HL-60/S4 treated with phorbol 12-myristate 13-acetate at 8.2 ng/mL for 4 days and 3 days (cell line): ENCODE data around the gene LRP3.

Experiments
- in situ Hi-C: fragments of 300-500 bp; cut with MboI; formaldehyde crosslinking; loops from 2 replicates; pipeline ENCODE4 v1.15.0; 2022; ENCODE audit warnings: low sequenced_read_pairs

The LRP3 gene

DNA sequence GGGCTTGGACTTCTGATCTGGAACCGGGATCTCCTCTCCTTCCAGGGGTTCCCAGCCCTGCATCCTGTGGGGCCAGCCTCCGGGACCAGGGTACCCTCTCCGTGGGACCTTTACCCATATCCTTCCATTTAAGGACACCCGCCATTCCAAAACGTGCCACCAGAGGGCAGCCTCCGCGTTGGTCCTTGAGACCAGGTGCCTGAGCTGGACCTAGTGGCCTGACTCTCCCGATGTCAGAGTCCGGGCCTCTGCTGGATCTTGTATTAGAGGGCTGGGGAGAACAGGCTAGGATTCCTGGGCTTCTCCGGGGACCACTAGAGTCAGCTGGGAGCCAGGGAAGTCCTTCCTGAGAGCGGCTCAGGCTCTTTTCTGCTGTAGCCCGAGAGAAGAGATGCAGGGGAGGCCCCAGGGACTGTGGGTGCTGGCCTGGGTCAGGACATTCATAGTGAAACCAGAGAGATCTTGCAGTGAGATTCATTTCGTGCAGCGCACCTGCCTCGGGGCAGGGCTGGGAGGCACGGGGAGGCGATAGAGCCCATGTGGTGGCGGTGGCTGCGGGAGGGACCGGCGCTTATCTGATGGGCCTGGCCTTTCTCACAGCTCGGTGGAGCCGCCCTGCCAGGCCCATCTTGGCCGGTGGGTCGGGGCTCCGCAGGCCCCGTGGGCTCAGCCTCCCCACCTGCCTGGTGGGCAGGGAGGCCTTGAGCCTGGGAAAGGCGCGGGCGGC, 41.3 kb downstream of the LRP3 start:
- in situ Hi-C loops = loop anchor here (10.0 kb wide), 1 partner anchor 169 kb away; no protein-coding TSS in a partner anchor

DNA sequence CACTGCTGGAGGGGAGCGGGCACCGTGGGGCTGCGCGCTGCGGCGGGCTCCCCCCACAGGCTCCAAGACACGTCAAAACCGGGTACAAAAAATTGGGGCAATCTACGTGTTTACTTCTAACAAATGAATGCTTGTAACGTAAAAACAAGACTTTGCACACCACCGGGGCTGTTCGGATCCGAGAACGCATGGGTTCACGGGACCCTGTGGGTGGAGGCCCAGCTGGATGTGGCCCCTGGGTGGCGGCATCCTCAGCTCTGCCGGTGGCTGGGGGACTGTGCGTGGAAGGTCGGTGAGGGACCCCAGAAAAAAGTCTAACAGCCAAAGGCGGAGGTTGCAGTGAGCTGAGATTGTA, 41.8 kb downstream of the LRP3 start:
- in situ Hi-C loops = loop anchor here (10.0 kb wide), 1 partner anchor 169 kb away; no protein-coding TSS in a partner anchor

DNA sequence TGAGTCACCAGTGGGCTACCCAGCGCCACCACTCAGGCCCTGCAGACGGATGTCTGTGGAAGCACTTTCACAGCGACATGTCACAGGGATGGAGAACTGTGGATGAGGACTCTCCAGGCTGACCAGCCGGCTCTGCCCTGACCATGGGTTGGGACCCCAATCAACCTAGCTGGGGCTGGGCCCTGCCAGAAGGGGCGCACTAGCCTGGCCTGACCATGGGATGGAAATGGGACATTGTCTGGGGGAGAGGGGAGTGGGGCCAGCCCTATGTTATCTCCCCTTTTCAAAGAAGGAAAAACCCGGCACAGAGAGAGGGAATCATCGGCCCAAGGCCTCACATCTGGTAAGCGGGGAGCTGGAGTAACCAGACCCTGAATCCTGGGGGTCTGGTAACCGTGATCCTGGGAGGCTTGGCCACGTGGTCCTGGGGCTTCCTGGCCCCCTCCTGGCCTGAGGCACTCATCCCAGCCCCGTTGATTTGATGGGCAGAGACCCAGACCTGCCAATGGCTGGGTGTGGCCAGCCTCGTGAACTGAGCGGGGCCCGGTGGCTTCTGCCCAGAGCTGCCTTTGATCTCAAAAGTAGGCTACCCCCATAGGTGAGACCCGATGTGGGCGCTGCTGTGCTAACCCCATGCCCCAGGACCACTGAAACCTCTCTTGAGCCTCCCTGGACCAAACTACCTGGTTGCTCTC, 42.7 kb downstream of the LRP3 start:
- in situ Hi-C loops = loop anchor here (10.0 kb wide), 1 partner anchor 168 kb away; no protein-coding TSS in a partner anchor

DNA sequence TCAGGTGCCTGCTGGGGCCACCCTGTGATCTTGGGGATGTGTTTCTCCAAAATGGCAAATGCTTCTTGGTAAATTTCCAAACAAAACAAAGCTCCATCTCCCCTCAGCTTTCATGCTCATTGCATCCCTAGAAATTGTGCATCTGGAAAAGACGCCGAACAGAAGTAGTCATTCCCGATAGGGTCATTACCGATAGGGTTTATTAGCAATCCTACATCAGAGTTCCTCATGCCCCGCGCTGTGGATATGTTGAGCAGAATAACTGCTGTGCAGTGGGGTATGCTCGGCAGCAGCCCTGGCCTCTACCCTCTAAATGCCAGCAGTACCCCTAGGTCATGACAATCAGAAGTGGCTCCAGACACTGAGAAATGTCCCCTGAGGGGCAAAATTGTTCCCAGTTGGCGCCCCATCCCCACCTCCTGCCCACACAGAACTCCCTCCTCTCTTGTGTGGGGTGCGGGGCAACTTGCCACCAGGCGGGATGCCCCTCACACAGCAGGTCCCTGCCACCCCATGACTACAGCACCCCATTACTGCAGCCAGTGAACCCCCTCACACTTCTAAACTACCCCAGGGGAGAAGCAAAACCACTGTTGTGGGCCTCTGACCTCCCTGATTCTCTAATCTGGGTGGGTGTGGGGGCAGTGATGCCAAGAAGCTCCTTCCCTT, 44.5 kb downstream of the LRP3 start:
- in situ Hi-C loops = loop anchor here (10.0 kb wide), 1 partner anchor 166 kb away; no protein-coding TSS in a partner anchor

DNA sequence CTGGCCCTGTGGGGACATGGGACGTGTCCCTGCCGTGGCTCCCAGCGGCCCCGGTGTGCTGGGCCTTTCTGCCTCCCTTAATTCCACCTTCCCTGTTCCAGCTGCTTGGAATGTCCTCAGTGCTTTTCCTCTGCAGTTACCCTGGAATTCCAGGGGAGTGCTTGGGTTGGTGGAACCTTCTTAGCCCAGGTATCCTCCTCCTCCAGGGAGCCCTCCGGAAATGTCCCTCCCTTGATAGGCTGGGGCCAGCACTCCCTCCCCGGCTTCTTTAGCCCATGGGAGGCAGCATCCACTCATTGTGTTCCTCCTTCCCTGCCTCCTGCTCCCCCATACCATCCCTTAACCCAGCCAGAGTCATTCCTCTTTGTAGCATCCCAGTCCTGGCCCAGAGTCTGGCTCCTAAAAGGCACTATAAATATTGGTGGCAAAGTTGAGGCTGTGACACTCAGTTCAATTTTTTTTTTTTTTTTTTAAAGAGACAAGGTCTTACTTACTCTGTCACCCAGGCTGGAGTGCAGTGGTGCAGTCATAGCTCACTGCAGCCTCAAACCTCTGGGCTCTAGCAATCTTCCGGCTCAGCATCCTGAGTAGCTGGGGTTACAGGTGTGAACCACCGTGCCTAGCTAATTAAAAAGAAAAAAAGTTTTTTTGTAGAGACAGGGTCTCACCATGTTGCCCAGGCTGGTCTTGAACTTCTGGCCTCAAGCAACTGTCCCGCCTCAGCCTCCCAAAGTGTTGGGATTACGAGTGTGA, 45.3 kb downstream of the LRP3 start:
- in situ Hi-C loops = loop anchor here (10.0 kb wide), 1 partner anchor 165 kb away; no protein-coding TSS in a partner anchor

DNA sequence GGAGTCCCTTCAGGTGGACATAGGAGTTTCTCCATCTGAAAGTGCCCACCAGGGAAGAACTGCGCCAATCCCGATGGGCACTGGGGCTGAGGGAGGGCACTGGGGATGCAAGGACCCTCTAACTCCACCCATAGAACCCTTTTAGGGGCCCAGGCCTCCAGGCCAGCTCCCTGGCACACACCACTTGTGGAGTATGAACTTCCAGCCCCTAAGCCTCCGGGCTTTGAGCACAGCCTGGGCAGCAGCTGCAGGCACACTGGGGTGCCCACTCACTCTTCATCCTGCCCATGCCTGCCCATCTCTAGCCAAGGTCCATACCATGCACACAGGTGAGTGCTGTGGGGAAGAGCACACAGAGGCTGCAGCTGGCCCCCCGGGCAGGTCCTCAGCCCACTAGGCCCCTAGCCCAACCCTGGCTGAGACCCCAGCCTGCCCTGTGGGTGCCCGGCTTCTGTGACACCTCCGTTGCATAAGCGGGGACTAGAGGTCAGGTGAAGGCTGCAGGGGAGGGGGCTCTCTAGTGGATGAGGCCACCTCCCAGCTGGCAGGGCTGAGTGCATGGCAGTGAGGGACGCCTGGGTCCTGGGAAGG, 46.1 kb downstream of the LRP3 start:
- in situ Hi-C loops = loop anchor here (10.0 kb wide), 1 partner anchor 535 kb away; no protein-coding TSS in a partner anchor

DNA sequence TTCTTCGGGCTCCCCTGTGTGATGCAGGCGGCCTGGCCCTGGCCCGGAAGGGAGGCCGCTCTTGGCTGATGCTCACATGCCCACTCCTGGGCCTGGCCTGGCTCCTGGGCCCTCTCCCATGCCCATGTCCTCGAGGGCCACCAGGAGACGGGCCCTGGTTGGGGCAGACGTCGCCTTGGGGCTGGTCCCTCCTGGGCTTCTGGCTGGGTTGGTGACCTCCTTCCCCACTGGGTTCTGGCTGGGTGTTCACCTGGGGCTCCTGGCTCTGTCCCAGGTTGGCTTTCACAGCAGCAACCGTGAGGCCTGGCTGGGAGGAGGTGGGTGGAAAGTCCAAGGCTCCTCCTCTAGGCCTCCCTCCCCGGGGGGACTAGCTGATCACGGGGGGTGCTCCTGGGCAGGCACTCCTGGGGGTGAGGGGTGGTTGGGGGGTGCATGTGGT, 47.0 kb downstream of the LRP3 start:
- in situ Hi-C loops = loop anchor here (10.0 kb wide), 1 partner anchor 534 kb away; no protein-coding TSS in a partner anchor

DNA sequence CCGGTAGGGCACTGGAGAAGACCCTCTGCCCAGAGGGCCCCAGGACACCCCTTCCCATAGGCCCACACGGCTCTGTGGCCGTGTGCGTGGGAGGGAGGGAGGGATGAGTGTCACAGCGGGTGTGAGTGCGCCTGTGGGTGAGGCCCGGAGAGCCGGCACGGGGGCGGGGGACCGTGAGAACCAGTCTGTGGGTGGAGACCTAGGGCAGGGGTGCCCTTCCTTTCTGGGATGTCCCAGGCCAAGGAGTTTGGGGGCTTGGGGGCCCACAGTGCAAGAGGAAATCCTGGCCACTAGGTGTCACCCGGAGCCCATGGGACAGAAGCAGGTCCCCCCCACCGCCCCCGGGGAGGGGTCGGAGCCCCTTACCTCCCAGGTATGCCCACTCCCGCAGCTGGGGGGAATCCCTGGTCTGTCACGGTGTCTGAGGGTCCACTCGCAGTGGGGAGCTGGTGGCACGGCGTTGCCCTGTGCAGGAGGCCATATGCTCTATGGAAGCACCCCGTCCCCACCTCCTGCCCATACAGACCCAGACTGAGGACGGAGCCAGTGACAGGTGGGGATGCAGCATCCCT, 47.5 kb downstream of the LRP3 start:
- in situ Hi-C loops = loop anchor here (10.0 kb wide), 1 partner anchor 533 kb away; no protein-coding TSS in a partner anchor

DNA sequence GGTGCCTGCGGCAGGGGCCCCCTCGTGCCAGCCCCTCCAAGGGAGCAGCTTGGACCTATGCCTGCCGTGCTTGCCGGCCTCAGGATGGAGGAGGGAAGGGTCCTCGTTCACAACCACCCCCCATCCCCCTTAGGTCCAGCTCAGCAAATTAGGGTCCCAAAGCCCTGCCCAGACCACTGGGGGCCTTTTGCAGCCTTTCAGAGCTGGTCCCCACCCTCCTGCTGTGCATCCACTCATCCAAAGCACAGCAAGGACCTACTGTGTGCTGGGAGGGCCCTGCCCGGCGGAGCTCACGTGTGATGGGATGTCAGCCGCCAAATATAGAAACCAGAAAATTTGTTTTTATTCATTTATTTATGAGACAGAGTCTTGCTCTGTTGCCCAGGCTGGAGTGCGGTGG, 48.0 kb downstream of the LRP3 start:
- in situ Hi-C loops = loop anchor here (10.0 kb wide), 1 partner anchor 533 kb away; no protein-coding TSS in a partner anchor

DNA sequence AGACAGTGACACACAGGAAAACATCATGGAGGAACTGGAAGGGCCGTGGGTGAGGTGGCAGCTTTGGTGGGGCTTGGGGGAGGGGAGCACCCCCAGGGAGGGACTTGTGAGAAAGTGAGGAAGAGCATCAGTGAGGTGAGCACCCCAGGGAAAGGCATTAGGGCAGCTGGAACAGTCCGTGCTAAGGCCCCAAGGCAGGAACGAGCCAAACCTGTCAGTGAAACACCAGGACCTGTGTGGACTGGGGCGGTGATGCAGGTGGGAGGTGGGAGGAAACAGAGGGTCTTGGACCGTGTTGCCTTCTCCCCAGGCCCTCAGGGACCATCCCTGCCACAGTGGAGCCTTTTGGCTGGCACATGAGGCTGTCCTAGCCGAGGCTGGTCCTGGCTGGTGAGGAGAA, 48.8 kb downstream of the LRP3 start:
- in situ Hi-C loops = loop anchor here (10.0 kb wide), 1 partner anchor 532 kb away; no protein-coding TSS in a partner anchor

DNA sequence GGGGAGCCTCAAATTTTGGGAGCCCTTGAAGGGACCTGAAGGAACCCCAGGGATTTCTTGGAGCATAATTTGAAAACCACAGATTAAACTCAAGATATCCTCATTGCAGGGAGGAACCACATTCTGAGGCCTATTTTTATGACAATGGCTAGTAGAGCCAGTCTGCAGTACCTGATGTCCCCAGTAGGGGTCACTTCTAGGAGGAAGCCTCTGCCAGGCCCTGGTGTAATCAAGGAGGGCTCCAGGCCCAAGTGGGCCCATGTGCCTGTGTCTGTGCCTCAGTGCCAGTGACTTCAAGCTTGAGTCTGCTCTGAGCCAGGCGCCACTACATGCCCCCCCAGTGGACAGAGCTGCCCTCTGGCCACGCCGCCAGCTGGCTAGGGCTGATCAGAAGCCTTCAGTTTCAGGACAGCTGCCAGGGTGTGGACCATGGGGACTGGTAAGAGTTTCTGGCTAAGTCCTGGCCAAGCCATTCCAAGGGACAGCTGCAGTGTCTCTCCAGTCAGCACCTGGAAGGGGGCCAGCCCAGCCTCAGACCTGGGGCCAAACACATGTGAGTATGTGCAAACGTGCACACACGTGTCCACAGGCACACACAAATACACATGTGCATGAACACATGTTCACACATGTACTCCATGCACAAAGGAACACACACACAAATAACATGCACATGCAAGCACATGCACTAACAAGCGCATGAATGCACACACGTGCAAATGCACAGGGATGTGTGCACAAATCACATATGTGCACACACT, 52.0 kb downstream of the LRP3 start:
- in situ Hi-C loops = loop anchor here (10.0 kb wide), 1 partner anchor 529 kb away; no protein-coding TSS in a partner anchor

DNA sequence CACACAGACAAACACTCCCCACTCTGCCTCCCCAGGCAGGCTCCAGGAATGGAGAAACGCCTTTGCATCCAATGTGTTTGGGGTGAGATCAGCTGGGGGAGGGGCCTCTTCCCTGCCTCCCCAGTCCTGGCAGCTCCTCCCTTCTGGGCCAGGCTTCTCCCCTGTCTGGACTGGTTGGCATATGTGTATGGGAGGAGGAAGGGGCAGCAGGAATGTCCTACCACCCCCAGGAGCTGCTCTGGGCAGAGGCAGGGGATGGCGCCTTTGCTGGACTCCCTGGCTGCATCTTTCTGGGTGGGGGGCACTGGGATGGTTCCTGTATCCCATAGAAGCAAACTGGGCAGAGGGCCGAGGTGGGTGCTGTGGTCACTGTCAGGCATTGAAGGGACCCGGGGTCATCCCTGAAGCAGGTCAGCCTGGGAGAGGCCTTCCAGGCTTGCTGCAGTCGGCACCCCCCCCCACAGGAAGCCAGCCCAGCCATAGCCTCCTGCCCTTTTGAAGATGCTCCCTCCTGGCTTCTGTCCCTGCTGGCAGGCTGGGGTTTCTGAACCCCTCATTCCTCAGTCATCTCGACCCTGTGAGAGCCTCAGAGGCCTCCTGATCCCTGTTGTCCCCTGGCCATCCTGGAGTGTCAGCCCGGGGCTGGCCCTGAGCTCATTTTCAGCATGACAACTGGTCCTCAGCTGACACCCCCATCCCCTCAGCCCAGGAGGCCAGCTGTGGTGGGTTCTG, 52.7 kb downstream of the LRP3 start:
- in situ Hi-C loops = loop anchor here (10.0 kb wide), 1 partner anchor 528 kb away; no protein-coding TSS in a partner anchor

DNA sequence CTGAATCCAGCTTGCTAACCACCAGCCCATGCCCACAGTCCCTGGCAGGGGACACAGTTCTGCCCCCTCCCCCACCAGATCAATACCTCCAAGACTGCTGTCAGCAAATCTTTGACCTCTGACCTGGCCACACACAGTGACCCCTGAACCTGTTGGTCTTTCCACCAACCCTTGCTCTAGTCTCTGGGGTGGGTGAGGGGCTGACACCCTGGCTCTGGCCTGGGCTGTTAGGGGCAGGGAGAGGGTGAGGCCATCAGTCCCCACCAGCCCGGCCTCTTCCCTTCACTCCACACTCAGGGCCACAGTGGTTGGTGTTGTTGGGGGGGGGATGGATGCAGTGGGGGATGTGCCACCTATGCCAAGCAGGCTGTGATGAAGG, 53.3 kb downstream of the LRP3 start:
- in situ Hi-C loops = loop anchor here (10.0 kb wide), 1 partner anchor 527 kb away; no protein-coding TSS in a partner anchor

DNA sequence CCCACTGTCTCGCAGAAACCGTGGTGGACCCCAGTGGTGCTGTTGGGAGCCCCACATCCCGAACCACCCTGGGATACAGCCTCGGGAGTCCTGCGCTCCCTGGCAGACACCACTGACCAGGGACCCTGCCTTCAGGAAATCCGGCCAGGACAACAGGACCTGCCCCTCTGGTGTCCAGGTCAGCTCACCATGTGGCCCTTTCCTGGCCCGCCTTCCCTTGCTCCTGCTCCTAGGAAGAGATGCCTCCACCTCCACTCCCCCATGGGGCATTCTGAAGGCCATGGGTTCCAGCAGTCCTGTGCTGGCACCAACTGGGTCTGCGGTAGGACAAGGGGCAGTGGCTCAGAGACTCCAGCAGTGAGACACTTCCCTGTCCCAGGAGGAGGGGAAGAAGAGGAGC, 54.0 kb downstream of the LRP3 start:
- in situ Hi-C loops = loop anchor here (10.0 kb wide), 1 partner anchor 527 kb away; no protein-coding TSS in a partner anchor

DNA sequence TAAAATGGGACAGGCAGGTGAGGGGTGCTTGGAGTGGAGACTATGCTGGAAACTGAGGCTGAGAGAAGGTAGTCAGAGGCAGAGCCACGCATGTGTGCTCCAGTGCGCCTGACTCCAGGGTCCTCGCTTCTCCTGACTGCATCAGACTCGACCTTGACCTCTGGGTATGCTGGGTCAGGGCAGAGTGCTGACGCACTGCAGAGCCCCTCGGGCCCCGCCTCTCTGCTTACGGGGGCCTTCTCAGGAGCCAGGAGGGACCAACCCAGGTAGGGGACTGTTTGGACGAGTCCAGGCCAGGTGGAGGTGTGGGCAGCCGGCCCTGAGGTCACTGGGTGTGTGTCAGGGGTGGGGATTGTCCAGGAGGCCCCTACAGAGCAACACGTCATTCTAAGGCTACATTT, 54.4 kb downstream of the LRP3 start:
- in situ Hi-C loops = loop anchor here (10.0 kb wide), 1 partner anchor 526 kb away; no protein-coding TSS in a partner anchor

DNA sequence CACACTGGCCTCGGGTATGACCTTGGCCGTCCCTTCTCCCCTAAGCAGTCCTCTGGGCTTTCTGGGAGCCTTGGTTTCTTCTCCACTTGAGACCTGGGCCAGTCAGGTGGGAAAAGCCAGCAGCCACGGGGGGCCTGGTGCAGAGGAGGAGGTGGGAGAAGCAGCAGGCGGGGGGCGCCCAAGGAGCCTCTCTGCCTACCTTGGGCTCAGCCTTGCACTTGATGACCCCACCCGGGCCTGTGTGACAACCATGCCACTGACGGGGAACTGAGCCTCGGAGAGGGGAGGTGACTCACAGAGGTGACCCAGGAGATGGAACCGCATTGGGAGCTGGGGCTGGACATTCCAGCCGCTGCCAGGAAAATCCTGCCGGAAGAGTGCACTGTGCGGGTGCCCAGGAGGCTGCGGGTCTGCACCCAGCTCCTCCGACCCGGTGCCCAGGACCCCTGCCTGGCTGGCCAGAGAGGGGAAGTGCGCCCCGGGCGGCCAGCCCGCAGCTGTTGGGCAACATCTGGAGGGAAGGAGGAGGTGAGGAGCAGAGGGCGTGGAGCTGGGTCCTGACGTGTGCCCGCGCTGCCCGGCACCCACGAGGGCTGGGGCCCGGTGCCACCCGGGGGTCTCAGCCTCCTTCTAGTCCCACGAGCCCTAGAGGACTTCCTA, 55.0 kb downstream of the LRP3 start:
- in situ Hi-C loops = loop anchor here (10.0 kb wide), 1 partner anchor 526 kb away; no protein-coding TSS in a partner anchor

DNA sequence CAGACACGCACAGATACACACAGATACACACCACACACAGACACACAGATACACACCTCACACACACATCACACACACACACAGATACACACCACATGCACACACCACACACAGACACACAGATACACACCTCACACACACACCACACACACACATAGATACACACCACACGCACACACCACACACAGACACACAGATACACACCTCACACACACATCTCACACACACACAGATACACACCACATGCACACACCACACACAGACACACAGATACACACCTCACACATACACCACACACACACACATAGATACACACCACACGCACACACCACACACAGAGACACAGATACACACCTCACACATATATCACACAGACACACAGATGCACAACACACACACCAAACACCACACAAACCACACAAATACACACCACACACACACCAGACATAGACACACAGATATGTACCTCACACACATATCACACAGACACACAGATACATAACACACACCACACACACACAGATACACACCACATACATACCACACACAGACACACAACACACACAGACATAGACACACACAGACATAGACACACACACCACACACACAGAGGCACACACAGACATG, 55.7 kb downstream of the LRP3 start:
- in situ Hi-C loops = loop anchor here (10.0 kb wide), 1 partner anchor 525 kb away; no protein-coding TSS in a partner anchor
